ENCODE data around the gene PITPNB.

PITPNB gene

GRCh38 chr22:27803841-27804415 is 115.1 kb downstream of the PITPNB start:
- H3K9ac ChIP-seq, result no peak overlapping the region
- no peak overlapping the region for H3K4me2 ChIP-seq
- no peaks in the 10 kb centered on the region for H4K20me1 ChIP-seq (ENCODE audit: insufficient read depth)
- H3K4me1 ChIP-seq (ENCODE audit: low read depth, poor library complexity, severe bottlenecking), result no peaks in the 10 kb centered on the region
- no peak overlapping the region for H2AFZ ChIP-seq (ENCODE audit: low read depth)
- no peak for TF ChIP-seq CTCF (conservative IDR thresholded peaks at IDR 0.05; ENCODE audit: low read depth, low read length)
- H3K36me3 ChIP-seq (ENCODE audit: insufficient read depth), result no peaks in the 10 kb centered on the region
- H3K4me3 ChIP-seq (IDR thresholded peaks at IDR 0.05; ENCODE audit: insufficient read depth, low read depth, low read length), result no peak overlapping the region
- H3K27ac ChIP-seq, result no peak overlapping the region
- H3K27me3 ChIP-seq (ENCODE audit: insufficient read depth, low read depth), result no peaks in the 10 kb centered on the region; the same call in 1 of the 2 replicates
- H3K79me2 ChIP-seq (ENCODE audit: insufficient read depth, low read depth), result no peaks in the 10 kb centered on the region

GRCh38 chr22:27802346-27803073 is 116.5 kb downstream of the PITPNB start:
- no peak overlapping the region for H3K27ac ChIP-seq
- H3K4me3 ChIP-seq (IDR thresholded peaks at IDR 0.05; ENCODE audit: insufficient read depth, low read depth, low read length), result no peak overlapping the region
- no peak overlapping the region for H2AFZ ChIP-seq (ENCODE audit: low read depth)

More at GRCh38 chr22:27802346-27803073, 116.5 kb downstream of the PITPNB start:
- TF ChIP-seq CTCF (conservative IDR thresholded peaks at IDR 0.05; ENCODE audit: low read depth, low read length), result no peak
- H3K36me3 ChIP-seq (ENCODE audit: insufficient read depth), result no peaks in the 10 kb centered on the region
- H3K4me2 ChIP-seq, result no peak overlapping the region
- H3K9ac ChIP-seq, result no peak overlapping the region
- H4K20me1 ChIP-seq (ENCODE audit: insufficient read depth), result no peaks in the 10 kb centered on the region
- H3K4me1 ChIP-seq (ENCODE audit: low read depth, poor library complexity, severe bottlenecking), result no peaks in the 10 kb centered on the region
- H3K27me3 ChIP-seq (ENCODE audit: insufficient read depth, low read depth), result no peaks in the 10 kb centered on the region; the same call in 1 of the 2 replicates
- no peaks in the 10 kb centered on the region for H3K79me2 ChIP-seq (ENCODE audit: insufficient read depth, low read depth)

Measured in KMS-11 (cell line).